CD4-positive, CD25-positive, alpha-beta regulatory T cell (primary cell): ENCODE data around the gene MUC6. TPM values are rescaled to one million over a fixed set of nuclear protein-coding genes. Genes with fewer than 3 reads are reported as not detected.

ENCODE experiments used
- ATAC-seq, 2 donors: fragments of 150-1000 bp; cut with Tn5 transposase; one replicate each; pipeline ENCODE4 v1.10.0; 2021; ENCODE audit warnings: low read depth in 2 of 2, moderate number of reproducible peaks in 2 of 2, moderate library complexity in 1 of 2
- DNase-seq, 3 donors: peaks; one replicate each; pipeline versions ENCODE4 v3.0.0 to v3.0.0-alpha.2; 2012 to 2022; ENCODE audit warnings: mixed read lengths in 1 of 3
- H3K27ac ChIP-seq: one replicate; pipeline ENCODE4 v1.7.0; 2013; ENCODE audit warnings: mild to moderate bottlenecking, low read length; ENCODE audit not compliant: insufficient read depth, poor library complexity, severe bottlenecking
- H3K27me3 ChIP-seq: one replicate; pipeline ENCODE4 v1.7.0; 2013; ENCODE audit warnings: low read length; ENCODE audit not compliant: control insufficient read depth, insufficient read depth
- H3K36me3 ChIP-seq: one replicate; pipeline ENCODE4 v1.7.0; 2013; ENCODE audit warnings: mild to moderate bottlenecking, low read length, moderate library complexity; ENCODE audit not compliant: control insufficient read depth, insufficient read depth
- H3K4me1 ChIP-seq: 2 replicates; pipeline ENCODE4 v1.7.0; 2013; ENCODE audit warnings: mild to moderate bottlenecking, low read length; ENCODE audit not compliant: insufficient read depth, control insufficient read depth, poor library complexity, severe bottlenecking
- H3K4me3 ChIP-seq: one replicate; pipeline ENCODE4 v1.7.0; 2013; ENCODE audit warnings: low read depth, mild to moderate bottlenecking, low read length, moderate library complexity
- H3K9me3 ChIP-seq, 2 experiments: 1 replicate in 1 of 2; 2 replicates in 1 of 2; pipeline ENCODE4 v1.7.0; 2013; ENCODE audit warnings: low read length in 2 of 2, mild to moderate bottlenecking in 1 of 2, moderate library complexity in 1 of 2; ENCODE audit not compliant: control insufficient read depth in 2 of 2
- H3K27ac Mint-ChIP-seq, 3 donors: one replicate each; pipeline ENCODE4 v1.8.0; 2020 to 2022; ENCODE audit warnings: mild to moderate bottlenecking in 3 of 3, mixed read lengths in 3 of 3, moderate library complexity in 2 of 3
- H3K27me3 Mint-ChIP-seq: one replicate; pipeline ENCODE4 v1.8.0; 2022; ENCODE audit warnings: mild to moderate bottlenecking, mixed read lengths
- H3K36me3 Mint-ChIP-seq: one replicate; pipeline ENCODE4 v1.8.0; 2020; ENCODE audit warnings: mixed read lengths
- H3K4me1 Mint-ChIP-seq, 4 donors: one replicate each; pipeline ENCODE4 v1.8.0; 2020 to 2022; ENCODE audit warnings: mixed read lengths in 4 of 4, mild to moderate bottlenecking in 1 of 4
- H3K4me3 Mint-ChIP-seq, 4 donors: one replicate each; pipeline ENCODE4 v1.8.0; 2020 to 2022; ENCODE audit warnings: mild to moderate bottlenecking in 4 of 4, mixed read lengths in 4 of 4, moderate library complexity in 3 of 4
- H3K9me3 Mint-ChIP-seq, 7 donors: one replicate each; pipeline ENCODE4 v1.8.0; 2020 to 2022; ENCODE audit warnings: mixed read lengths in 7 of 7, mild to moderate bottlenecking in 3 of 7, moderate library complexity in 2 of 7
- polyA plus RNA-seq, 4 donors: library from polyadenylated mRNA; unstranded; fragments of 300-500 nt; fragmentation: Illumina TruSeq; gene quantifications; one replicate each; pipeline ENCODE4 v1.2.3, GENCODE V29; 2021
- total RNA-seq: library from RNA; stranded (reverse); gene quantifications from one replicate; pipeline ENCODE4 v1.2.3, GENCODE V29; 2022

Gene MUC6
- total and polyA plus RNA-seq, 5 donors from 2014 or later = 0.23 TPM; not detected in 4

DNA sequence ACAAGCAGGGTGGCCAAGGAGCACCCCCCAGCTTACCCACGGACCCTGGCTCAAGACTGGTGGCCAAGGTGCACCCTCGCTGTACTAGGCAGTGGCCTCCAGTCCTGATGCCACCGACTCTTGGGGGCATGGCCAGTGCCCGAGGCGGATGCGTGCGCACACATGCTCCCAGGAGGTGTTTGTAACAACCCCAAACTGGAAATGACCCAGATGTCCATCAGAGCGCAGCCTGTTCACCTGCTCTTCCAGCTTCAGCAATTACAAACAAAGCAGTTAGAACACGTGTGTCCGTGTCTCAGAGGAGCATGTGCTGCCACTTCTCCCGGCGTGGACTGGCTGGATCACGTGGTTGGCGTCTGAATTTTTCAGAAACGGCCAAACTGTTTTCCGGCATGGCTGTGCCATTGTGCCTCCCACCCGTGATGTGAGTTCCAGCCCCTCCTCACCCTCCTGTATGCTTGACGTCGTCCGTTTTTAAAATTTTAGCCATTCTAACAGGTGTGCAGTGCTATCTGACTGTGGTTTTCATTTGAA, 7.1 kb upstream of the MUC6 start:
- Mint-ChIP-seq H3K4me3 (no peak overlapping the region), H3K36me3 (no peaks in the 10 kb centered on the region), H3K9me3 (peaks cover 0 to 3% (median 0%) of the 10 kb centered on the region in 7 donors), H3K27me3 (peaks cover 15% of the 10 kb centered on the region), H3K4me1 (peaks cover 0 to 2% (median 0%) of the 10 kb centered on the region in 4 donors), H3K27ac (no peak overlapping the region)
- Histone ChIP-seq H3K27ac (no peak overlapping the region), H3K36me3 (no peaks in the 10 kb centered on the region), H3K27me3 (no peaks in the 10 kb centered on the region), H3K4me1 (no peaks in the 10 kb centered on the region), H3K4me3 (no peak overlapping the region), H3K9me3 (no peaks in the 10 kb centered on the region)
- DNase-seq = no peak
- ATAC-seq = no peak

DNA sequence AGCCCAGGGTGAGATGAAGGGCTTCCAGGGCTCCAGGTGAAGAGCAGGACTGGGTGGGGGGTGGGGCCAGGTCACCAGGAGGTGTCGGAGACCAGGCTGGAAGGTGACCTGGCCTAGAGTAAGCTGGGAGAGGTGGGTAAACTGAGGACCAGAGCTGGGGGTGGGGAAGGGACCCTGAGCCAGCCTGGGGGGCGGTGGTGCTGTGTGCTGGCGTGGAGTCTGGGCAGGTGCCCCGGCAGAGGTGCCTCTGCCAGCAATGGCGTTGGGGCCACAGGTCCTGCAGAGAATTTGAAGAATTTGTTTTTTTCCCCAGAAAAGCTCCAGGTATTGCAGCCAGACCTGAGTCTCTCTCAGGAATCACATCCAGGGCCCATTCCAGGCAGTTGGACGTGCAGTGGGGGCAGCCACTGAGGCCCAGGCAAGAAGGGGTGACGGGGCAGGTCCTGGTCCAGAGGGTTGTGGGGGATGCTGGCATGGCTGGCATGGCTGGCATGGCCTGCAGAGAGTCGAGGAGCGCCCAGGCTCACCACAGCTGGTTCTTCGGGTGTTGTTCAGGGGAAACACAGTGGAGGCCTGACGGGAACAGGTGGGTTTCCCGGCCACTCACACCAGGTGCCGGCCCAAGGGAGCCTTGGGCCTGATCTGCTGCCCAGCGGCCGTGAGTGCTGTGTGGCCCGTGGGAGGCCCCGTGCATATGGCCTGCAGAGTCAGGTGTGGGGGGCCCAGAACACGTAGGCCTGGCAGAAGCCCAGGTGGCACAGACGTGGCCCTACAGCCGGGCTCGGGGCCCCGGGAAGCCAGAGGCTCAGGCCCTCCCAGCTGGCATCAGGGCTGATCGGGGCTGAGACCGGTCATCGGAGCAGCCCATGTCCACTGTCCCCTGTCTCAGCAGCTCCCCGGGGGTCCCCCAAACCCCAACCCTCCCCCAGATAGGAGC, 6.4 kb upstream of the MUC6 start:
- DNase-seq = no peak
- peaks cover 15% of the 10 kb centered on the region for H3K27me3 Mint-ChIP-seq
- H3K27ac ChIP-seq = no peak overlapping the region
- ATAC-seq = no peak
- no peaks in the 10 kb centered on the region for H3K9me3 ChIP-seq
- no peaks in the 10 kb centered on the region for H3K4me1 ChIP-seq
- H3K36me3 Mint-ChIP-seq = no peaks in the 10 kb centered on the region
- H3K36me3 ChIP-seq = no peaks in the 10 kb centered on the region
- H3K27me3 ChIP-seq = no peaks in the 10 kb centered on the region
- no peak overlapping the region for H3K4me3 Mint-ChIP-seq
- H3K4me3 ChIP-seq = no peak overlapping the region
- H3K4me1 Mint-ChIP-seq = peaks cover 0 to 2% (median 0%) of the 10 kb centered on the region in 4 donors
- H3K9me3 Mint-ChIP-seq = peaks cover 0 to 3% (median 0%) of the 10 kb centered on the region in 7 donors
- H3K27ac Mint-ChIP-seq = no peak overlapping the region

DNA sequence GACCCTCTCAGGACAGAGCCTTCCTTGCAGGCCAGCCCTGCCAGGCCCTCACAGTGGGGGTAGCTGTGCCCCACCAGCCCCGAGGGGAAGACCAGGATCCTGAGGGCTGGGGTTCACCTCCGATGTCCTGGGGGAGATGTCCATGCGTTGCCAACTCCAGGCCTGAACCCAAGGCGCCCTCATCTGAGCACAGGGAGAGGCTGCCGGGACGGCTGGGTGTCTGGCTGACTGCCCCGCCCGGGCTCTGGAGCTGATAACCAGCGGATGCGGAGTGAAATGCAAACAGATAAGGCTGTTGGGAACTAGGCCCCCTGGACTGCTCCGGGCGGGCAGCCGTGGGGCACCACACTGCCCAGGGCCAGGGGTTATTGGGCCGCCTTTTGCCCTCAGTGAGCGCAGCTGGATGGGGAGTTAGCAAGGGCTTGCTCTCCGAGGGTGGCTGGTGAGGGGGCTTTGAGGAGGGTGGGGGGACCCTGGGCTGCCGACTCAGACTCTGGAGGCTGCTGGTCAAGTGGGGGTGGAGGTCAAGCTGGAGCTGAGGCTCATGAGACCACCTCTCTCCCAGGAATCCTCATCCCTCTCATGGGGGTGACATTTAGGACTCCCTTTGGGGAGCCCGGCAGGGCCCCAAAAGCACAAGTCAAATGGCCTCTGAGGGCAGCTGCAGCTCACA, 5.6 kb upstream of the MUC6 start:
- Mint-ChIP-seq H3K4me1 (peaks cover 0 to 2% (median 0%) of the 10 kb centered on the region in 4 donors), H3K4me3 (no peak overlapping the region), H3K27me3 (peaks cover 10% of the 10 kb centered on the region), H3K27ac (no peak overlapping the region), H3K9me3 (peaks cover 0 to under 1% (median 0%) of the 10 kb centered on the region in 7 donors), H3K36me3 (no peaks in the 10 kb centered on the region)
- no peaks in the 10 kb centered on the region for H3K27me3 ChIP-seq
- H3K4me3 ChIP-seq = no peak overlapping the region
- no peaks in the 10 kb centered on the region for H3K4me1 ChIP-seq
- H3K36me3 ChIP-seq = no peaks in the 10 kb centered on the region
- DNase-seq (no peak), ATAC-seq (no peak)
- no peaks in the 10 kb centered on the region for H3K9me3 ChIP-seq
- no peak overlapping the region for H3K27ac ChIP-seq

DNA sequence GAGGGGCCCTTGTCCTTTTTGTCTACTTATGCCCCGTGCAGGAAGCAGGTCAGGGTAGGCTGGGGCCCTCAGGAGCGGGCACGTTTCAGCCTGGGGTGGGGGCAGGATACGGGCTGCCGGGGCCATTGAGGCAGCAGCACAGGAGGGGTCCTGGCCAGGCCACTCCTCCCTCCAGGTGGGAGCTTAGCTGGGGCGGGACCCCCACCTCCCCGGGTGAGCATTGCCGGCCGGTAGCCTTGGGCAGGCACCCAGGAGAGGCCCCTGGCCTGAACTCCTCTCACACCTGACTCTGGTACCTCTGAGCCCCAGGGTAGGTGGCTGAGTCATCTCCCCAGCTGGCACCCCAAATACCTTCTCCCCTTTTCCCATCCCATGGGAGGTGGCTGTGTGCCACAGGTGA, 5.0 kb upstream of the MUC6 start:
- Histone ChIP-seq H3K9me3 (no peaks in the 10 kb centered on the region), H3K36me3 (no peaks in the 10 kb centered on the region), H3K27me3 (no peaks in the 10 kb centered on the region), H3K27ac (no peak overlapping the region), H3K4me3 (no peak overlapping the region), H3K4me1 (no peaks in the 10 kb centered on the region)
- H3K4me1 Mint-ChIP-seq = peaks cover 0 to 2% (median 0%) of the 10 kb centered on the region in 4 donors
- no peaks in the 10 kb centered on the region for H3K36me3 Mint-ChIP-seq
- H3K27ac Mint-ChIP-seq = no peak overlapping the region
- DNase-seq (no peak), ATAC-seq (no peak)
- no peaks in the 10 kb centered on the region for H3K9me3 Mint-ChIP-seq
- H3K27me3 Mint-ChIP-seq = peaks cover 5% of the 10 kb centered on the region
- no peak overlapping the region for H3K4me3 Mint-ChIP-seq

DNA sequence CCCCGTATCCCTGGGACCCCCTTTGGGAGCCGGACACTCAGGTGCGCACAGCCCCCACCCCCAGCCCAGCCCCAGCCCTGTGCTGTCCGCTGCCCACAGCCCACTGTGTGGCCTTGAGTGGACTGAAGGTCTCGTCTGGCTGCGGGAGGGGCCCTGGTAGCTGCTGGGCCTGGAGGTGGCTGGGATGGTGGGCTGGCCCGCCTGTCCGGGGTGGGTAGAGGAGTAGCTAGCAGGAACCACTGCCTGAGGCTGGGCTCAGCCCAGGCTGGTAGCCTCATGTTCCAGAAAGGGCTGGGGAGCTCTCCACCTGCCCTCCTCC, 4.6 kb upstream of the MUC6 start:
- H3K4me3 Mint-ChIP-seq = no peak overlapping the region
- no peak overlapping the region for H3K27ac ChIP-seq
- ATAC-seq (no peak), DNase-seq (no peak)
- no peaks in the 10 kb centered on the region for H3K4me1 Mint-ChIP-seq
- H3K27ac Mint-ChIP-seq = no peak overlapping the region
- no peaks in the 10 kb centered on the region for H3K36me3 Mint-ChIP-seq
- H3K4me3 ChIP-seq = no peak overlapping the region
- H3K27me3 ChIP-seq = no peaks in the 10 kb centered on the region
- H3K9me3 Mint-ChIP-seq = no peaks in the 10 kb centered on the region
- H3K4me1 ChIP-seq = no peaks in the 10 kb centered on the region
- H3K9me3 ChIP-seq = no peaks in the 10 kb centered on the region
- H3K27me3 Mint-ChIP-seq = peaks cover 2% of the 10 kb centered on the region
- no peaks in the 10 kb centered on the region for H3K36me3 ChIP-seq

DNA sequence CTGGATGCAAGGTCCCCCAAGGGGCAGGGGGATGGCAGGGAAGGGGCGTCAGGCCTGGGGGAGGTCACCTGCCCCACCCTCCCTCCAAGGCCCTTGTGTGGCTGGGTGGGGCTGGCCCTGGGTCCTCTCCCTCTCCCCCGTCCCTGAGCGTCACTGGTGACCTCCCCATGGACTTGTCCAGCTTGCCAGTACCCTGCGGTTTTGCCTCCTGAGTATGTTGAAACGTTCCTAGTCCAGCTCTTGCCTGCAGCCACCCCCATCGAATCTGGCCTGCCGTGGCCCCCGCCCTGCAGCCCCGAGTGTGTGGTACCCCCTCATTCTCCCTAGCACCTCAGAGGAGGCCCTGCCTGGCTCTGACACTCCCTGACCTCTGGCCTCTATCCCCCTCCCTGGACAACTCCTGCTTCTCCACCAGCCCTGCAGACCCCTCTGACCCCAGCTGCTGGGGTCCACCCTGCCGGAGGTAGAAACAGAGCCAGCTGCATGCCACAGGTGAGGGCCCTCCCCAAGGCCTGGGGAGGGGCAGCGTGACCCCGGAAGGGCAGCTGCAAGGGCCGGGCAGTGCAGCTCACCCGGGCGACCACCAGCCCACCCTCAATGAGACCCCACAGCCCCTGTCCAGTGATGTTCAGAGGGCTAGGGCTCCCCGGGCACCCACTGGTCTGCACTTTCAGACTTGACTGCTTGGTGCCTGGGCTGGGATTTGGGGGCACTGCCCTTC, 4.1 kb upstream of the MUC6 start:
- H3K36me3 ChIP-seq = no peaks in the 10 kb centered on the region
- DNase-seq (no peak), ATAC-seq (no peak)
- H3K27ac ChIP-seq = no peak overlapping the region
- Mint-ChIP-seq H3K27ac (no peak overlapping the region), H3K27me3 (no peaks in the 10 kb centered on the region), H3K4me3 (peak overlapping the region in 1 of 4 donors; percentile 51), H3K36me3 (no peaks in the 10 kb centered on the region), H3K9me3 (no peaks in the 10 kb centered on the region), H3K4me1 (no peaks in the 10 kb centered on the region)
- H3K4me1 ChIP-seq = no peaks in the 10 kb centered on the region
- no peaks in the 10 kb centered on the region for H3K9me3 ChIP-seq
- H3K4me3 ChIP-seq = no peak overlapping the region
- H3K27me3 ChIP-seq = no peaks in the 10 kb centered on the region

- no peak for DNase-seq
- Histone ChIP-seq H3K4me3 (no peak overlapping the region), H3K4me1 (no peaks in the 10 kb centered on the region), H3K9me3 (no peaks in the 10 kb centered on the region), H3K36me3 (no peaks in the 10 kb centered on the region), H3K27ac (no peak overlapping the region), H3K27me3 (no peaks in the 10 kb centered on the region)
- H3K27me3 Mint-ChIP-seq = no peaks in the 10 kb centered on the region
- H3K4me3 Mint-ChIP-seq = no peak overlapping the region
- H3K4me1 Mint-ChIP-seq = no peaks in the 10 kb centered on the region
- ATAC-seq = no peak
- H3K27ac Mint-ChIP-seq = no peak overlapping the region
- no peaks in the 10 kb centered on the region for H3K36me3 Mint-ChIP-seq
- H3K9me3 Mint-ChIP-seq = no peaks in the 10 kb centered on the region
These were observed 3.2 kb upstream of the MUC6 start for GRCh38 chr11:1039481-1040427.
